ENCODE data around the gene PRDM16. TPM values are rescaled to one million over a fixed set of nuclear protein-coding genes. Genes with fewer than 3 reads are reported as not detected.

PRDM16 gene
- total RNA-seq, 1 experiment from 2014 or later = 5.3 TPM

- H3K27ac Mint-ChIP-seq (ENCODE audit: unreplicated experiment) = no peak overlapping the region
- H3K27me3 Mint-ChIP-seq (ENCODE audit: insufficient read depth, unreplicated experiment) = no peaks in the 10 kb centered on the region
- CTCF ChIA-PET = no interaction called here
- no peaks in the 10 kb centered on the region for H3K4me1 ChIP-seq
- intact Hi-C loops (cut with micrococcal nuclease; ENCODE audit: unreplicated experiment) = no loop called here
- H3K9me3 ChIP-seq = no peaks in the 10 kb centered on the region
- H3K4me3 Mint-ChIP-seq (ENCODE audit: unreplicated experiment) = no peak overlapping the region
- DNase-seq = no peak
- H3K9me3 Mint-ChIP-seq (ENCODE audit: unreplicated experiment) = no peaks in the 10 kb centered on the region
- no peaks in the 10 kb centered on the region for H3K4me1 Mint-ChIP-seq (ENCODE audit: low read depth, unreplicated experiment)
- H3K4me3 ChIP-seq (ENCODE audit: low read depth, low read length) = no peak overlapping the region
- no peaks in the 10 kb centered on the region for H3K36me3 ChIP-seq (ENCODE audit: control insufficient read depth, insufficient read depth, low read length)
- POLR2A ChIA-PET = no interaction called here
- no peaks in the 10 kb centered on the region for H3K36me3 Mint-ChIP-seq (ENCODE audit: insufficient read depth, unreplicated experiment)
- TF ChIP-seq, protein P1, sequence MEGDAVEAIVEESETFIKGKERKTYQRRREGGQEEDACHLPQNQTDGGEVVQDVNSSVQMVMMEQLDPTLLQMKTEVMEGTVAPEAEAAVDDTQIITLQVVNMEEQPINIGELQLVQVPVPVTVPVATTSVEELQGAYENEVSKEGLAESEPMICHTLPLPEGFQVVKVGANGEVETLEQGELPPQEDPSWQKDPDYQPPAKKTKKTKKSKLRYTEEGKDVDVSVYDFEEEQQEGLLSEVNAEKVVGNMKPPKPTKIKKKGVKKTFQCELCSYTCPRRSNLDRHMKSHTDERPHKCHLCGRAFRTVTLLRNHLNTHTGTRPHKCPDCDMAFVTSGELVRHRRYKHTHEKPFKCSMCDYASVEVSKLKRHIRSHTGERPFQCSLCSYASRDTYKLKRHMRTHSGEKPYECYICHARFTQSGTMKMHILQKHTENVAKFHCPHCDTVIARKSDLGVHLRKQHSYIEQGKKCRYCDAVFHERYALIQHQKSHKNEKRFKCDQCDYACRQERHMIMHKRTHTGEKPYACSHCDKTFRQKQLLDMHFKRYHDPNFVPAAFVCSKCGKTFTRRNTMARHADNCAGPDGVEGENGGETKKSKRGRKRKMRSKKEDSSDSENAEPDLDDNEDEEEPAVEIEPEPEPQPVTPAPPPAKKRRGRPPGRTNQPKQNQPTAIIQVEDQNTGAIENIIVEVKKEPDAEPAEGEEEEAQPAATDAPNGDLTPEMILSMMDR (IDR thresholded peaks at IDR 0.05; ENCODE audit: insufficient read depth in 1 of 2, low read depth in 1 of 2, low read length in 1 of 2, severe bottlenecking in 1 of 2, unreplicated experiment in 1 of 2) = no peak
- BruUV-seq (replicated peaks) = no TSS peak
- no peaks in the 10 kb centered on the region for H3K27me3 ChIP-seq (replicated peaks; ENCODE audit: control insufficient read depth, insufficient read depth, low read length)
These were observed 334.0 kb downstream of the PRDM16 start for GRCh38 chr1:3403011-3403345.

- Histone ChIP-seq H3K36me3 (ENCODE audit: control insufficient read depth, insufficient read depth, low read length) (no peaks in the 10 kb centered on the region), H3K9me3 (no peaks in the 10 kb centered on the region), H3K4me3 (ENCODE audit: low read depth, low read length) (no peak overlapping the region), H3K27me3 (replicated peaks; ENCODE audit: control insufficient read depth, insufficient read depth, low read length) (no peaks in the 10 kb centered on the region), H3K4me1 (no peaks in the 10 kb centered on the region)
- no peaks in the 10 kb centered on the region for H3K9me3 Mint-ChIP-seq (ENCODE audit: unreplicated experiment)
- ChIA-PET CTCF (no interaction called here), POLR2A (no interaction called here)
- H3K4me1 Mint-ChIP-seq (ENCODE audit: low read depth, unreplicated experiment) = no peaks in the 10 kb centered on the region
- no peaks in the 10 kb centered on the region for H3K27me3 Mint-ChIP-seq (ENCODE audit: insufficient read depth, unreplicated experiment)
- no peaks in the 10 kb centered on the region for H3K36me3 Mint-ChIP-seq (ENCODE audit: insufficient read depth, unreplicated experiment)
- peak in 1 of 2 experiments; percentile 13 for DNase-seq
- intact Hi-C loops (cut with micrococcal nuclease; ENCODE audit: unreplicated experiment) = no loop called here
- no peak overlapping the region for H3K27ac Mint-ChIP-seq (ENCODE audit: unreplicated experiment)
- no TSS peak for BruUV-seq (replicated peaks)
- H3K4me3 Mint-ChIP-seq (ENCODE audit: unreplicated experiment) = no peak overlapping the region
- TF ChIP-seq, protein P1 (IDR thresholded peaks at IDR 0.05; ENCODE audit: insufficient read depth in 1 of 2, low read depth in 1 of 2, low read length in 1 of 2, severe bottlenecking in 1 of 2, unreplicated experiment in 1 of 2) = peak; percentile 25 to 36
These were observed 334.6 kb downstream of the PRDM16 start for GRCh38 chr1:3403388-3404231.

- Mint-ChIP-seq H3K4me3 (ENCODE audit: unreplicated experiment) (no peak overlapping the region), H3K4me1 (ENCODE audit: low read depth, unreplicated experiment) (no peaks in the 10 kb centered on the region), H3K9me3 (ENCODE audit: unreplicated experiment) (no peaks in the 10 kb centered on the region), H3K27ac (ENCODE audit: unreplicated experiment) (no peak overlapping the region), H3K36me3 (ENCODE audit: insufficient read depth, unreplicated experiment) (no peaks in the 10 kb centered on the region), H3K27me3 (ENCODE audit: insufficient read depth, unreplicated experiment) (no peaks in the 10 kb centered on the region)
- no peaks in the 10 kb centered on the region for H3K4me1 ChIP-seq
- no TSS peak for BruUV-seq (replicated peaks)
- H3K27me3 ChIP-seq (replicated peaks; ENCODE audit: control insufficient read depth, insufficient read depth, low read length) = no peaks in the 10 kb centered on the region
- intact Hi-C loops (cut with micrococcal nuclease; ENCODE audit: unreplicated experiment) = no loop called here
- ChIA-PET POLR2A (no interaction called here), CTCF (no interaction called here)
- H3K4me3 ChIP-seq (ENCODE audit: low read depth, low read length) = no peak overlapping the region
- DNase-seq = no peak
- H3K9me3 ChIP-seq = no peaks in the 10 kb centered on the region
- TF ChIP-seq, protein P1 (IDR thresholded peaks at IDR 0.05; ENCODE audit: insufficient read depth in 1 of 2, low read depth in 1 of 2, low read length in 1 of 2, severe bottlenecking in 1 of 2, unreplicated experiment in 1 of 2) = no peak
- no peaks in the 10 kb centered on the region for H3K36me3 ChIP-seq (ENCODE audit: control insufficient read depth, insufficient read depth, low read length)
These were observed 335.3 kb downstream of the PRDM16 start for GRCh38 chr1:3404301-3404700.
